ENCODE results near the gene PITPNM3.

The PITPNM3 gene

DNA sequence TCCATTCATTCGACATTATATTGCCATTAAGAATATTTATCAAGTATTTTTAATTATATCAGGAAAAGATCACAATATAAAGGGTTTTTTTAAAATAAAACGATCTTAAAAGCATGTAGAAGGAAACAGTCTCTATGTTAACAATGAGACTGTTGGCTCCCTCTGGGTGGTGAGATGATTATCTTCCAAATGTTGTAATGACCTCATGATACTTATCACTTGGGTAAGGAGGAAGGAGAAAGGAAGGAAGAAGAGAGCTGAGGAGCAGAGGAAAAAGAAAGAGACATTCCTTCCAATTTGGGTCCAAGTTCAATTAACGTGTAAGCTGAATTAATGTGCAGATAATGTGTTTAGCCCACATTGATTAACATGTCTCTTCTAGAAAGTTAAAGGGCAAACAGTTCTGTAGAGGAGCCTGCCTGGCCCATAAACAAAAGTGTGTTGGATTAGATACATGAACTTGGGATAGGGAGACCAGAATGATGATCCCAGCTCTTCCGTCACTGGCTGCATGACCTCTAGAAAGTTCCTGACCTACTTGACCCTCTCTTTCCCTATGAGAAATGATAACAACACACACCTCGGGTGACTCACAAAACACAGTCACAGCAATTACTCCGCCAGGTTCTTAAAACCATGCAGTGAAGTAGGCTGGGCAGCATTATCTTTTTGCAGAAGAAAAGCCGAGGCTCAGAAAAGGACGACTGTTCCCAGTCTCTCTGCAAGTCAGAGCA is 80.1 kb downstream of the PITPNM3 start:
- DNase-seq, result no peak

GRCh38 chr17:6475411-6475810 is 80.9 kb downstream of the PITPNM3 start:
- no peak for DNase-seq

DNA sequence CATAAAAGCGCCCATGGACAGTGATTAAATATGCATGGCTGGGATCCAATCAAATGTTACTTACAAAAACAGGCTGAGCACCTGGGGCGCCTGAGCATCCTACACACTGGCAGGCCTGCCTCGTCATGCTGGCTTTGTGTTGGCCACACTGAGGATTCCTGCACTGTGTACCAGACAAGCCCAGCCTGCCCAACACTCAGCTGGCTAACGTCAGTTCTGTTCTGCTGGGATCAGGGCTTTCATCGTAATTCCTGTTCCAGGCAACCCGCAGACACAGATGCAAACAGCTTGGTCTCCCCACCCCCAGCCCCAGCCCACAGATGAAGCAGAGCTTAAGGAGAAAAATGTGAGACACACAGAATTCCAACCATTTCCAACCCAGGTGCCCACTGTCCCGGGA is 81.4 kb downstream of the PITPNM3 start:
- no peak for DNase-seq

- DNase-seq, result no peak
These were observed 82.0 kb downstream of the PITPNM3 start for GRCh38 chr17:6474376-6474775.

DNA sequence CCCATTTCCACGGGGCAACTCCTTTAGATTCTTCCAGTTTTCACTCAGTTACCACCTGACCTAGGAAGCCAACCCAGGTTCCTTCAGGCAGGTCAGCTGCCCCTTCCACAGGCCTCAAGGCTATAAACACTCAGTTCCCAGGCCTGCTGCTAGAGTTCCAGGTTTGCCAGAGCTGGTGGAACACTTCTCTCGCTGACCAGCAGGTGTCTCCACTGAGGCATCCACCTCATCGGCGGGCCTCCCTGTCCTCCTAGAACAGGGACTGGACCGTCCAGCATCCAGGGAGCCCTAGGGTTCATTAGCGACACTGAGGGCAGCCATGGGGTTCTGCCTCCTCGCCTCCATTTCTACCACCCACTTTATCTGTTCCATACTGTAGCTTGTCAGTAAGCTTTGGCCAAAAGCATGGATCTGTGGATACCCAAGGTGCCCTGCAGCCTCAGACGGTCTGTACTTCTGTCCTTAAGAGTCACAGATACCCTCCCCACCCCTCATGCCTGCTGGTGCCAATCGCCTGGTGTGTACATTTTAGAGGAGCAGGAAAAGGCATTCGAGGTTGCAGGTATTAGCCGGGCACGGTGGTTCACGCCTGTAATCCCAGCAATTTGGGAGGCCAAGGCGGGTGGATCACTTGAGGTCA is 83.1 kb downstream of the PITPNM3 start:
- DNase-seq, result peak; percentile 51 to 65

DNA sequence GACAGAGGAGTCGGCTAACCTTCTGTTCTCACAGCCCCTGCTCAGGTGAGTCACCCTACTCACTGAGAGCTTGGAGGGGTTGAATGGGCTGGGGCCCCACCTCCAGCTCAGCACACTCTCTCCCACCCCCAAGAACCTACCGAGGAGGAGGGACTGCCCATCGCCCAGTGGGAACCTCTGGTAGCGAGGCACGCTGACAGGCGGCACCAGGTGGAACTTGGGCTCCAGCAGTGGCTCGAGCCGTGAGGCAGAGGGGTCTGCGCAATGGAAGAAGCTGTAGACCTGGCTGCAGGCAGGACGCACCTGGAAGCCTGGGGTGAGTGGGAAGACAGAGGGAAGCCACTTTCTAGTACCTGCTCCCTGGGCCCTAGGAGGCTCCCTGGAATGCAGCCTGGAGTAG is 83.8 kb downstream of the PITPNM3 start:
- DNase-seq, result no peak

DNA sequence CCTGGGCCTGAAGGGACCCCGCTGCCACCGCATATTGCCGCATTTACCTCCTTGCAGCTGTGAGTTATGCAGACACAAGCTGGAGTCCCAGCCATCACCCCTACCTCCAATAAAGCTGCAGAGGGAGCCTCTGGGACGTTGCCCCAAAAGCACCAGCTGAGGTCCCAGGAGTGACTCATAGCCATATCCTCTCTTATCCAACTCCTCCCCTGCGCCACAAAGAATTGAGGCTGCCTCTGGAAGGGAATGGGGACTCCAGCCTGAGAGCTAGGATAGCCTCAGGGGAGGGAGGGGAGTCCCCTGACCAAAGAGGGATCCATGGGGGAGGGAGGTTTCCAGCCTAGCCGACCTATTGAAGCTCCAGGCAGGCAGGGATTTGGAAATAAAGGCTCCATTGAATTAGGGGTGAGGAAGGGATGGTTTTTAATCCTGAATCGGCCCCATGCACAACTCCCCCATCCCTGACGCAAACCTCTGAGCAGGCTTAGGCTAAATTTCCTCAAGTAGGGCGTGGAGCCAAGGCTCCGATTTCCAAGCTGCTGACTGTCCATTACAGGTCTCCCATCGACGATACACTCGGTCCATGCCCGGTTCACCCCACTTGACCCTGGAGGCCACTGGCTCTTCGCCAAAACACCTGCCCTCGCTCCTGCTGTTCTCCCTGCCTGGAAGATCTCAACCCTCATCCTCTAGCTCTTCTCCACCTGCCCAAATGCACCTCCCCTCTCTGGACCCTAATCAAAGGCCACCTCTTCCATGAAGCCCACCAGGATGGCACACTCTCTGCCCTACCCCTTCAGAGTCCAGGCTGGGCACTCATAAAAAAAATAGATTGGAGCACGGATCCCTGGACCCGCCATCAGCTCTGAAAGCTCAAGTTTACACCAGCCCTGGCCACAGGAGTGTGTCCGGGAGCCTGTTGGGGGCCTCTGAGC is 84.6 kb downstream of the PITPNM3 start:
- no peak for DNase-seq

- no peak for DNase-seq
These were observed 85.4 kb downstream of the PITPNM3 start for GRCh38 chr17:6470751-6471521.

- no peak for DNase-seq
These were observed 86.1 kb downstream of the PITPNM3 start for GRCh38 chr17:6470146-6470718.

DNA sequence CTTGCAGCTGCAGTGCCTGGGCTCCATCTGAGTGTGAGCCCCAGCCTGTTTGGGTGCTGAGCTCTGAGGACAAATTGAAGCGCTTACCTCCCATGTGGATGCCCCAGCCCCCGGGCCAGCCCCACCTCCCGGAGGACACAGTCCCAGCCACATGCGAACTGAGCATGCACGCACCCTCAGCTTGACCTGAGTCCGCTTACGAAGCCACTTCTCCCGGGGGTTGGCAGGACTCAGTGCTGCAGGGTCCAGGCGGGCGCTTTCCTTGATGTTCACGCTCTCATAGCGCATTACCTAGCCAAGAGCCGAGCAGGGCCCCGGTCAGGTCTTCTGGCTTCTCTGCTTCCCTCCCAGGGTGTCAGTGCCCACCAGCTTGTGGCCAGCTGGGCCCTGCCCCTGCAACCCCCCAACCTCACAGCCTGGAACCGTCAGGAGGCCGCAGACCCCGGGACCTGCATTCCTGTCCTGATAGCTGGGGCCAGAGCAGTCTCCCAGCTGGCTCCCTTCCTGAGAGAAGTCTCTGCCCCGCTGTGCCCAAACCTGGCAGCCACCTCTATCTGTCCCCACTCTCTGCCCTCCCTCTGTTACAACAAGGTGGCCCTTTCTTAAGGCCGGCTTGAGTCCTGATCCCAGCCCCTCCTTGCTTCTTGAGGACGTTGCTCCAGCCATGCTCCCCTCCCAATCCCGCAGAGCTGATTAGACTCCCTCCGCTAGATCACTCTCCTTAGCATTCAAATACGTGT is 88.1 kb downstream of the PITPNM3 start:
- no peak for DNase-seq

DNA sequence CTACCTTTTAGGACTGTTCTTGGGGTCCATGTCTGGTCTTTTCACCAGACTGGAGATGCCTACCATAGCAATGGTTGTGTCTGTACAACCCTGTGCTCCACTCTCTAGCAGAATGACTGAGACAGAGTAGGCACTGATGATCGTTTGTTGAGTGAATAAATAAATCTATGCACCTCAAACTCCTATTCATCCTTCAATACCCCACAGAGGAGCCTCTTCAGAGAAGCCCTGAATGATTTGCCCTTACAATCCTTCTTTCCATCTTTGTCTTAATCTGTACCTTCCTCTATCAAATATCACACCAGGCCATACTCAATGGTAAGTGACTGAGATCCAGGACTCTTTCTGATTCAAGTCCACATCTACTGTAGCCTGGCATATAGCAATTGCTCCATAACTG is 88.8 kb downstream of the PITPNM3 start:
- no peak for DNase-seq

DNA sequence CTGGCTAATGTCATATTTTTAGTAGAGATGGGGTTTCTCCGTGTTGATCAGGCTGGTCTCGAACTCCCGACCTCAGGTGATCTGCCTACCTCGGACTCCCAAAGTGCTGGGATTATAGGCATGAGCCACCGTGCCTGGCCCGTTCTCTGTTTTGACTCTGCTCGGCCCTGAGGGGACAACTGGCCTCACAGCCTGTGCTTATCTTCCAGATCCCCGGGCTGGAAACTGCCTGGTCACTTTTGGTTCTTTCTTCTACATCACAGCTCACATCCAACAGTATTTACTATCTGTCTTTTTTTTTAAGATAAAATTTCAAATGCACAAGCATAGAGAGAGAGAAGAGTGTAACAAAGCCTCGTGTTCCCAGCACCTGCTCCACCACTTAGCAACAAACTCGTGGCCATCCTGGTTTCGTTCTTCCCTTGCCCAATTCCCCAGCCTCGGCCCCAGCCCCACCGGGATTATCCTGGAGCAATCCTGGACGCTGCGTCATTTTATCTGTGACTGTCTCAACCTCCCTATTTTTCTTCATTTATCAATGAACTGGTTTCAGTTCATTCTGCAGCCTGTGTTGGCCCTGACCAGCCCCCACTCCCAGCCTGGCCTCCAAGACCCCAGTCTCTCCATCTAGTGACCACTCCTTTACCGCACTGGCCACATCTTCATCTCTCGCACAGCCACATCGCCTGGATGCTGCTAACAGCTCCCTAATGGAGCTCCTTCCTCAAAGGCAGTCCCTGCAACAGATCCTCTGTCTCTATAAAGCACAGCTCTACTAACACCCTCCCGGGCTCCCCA is 91.0 kb downstream of the PITPNM3 start:
- no peak for DNase-seq

DNA sequence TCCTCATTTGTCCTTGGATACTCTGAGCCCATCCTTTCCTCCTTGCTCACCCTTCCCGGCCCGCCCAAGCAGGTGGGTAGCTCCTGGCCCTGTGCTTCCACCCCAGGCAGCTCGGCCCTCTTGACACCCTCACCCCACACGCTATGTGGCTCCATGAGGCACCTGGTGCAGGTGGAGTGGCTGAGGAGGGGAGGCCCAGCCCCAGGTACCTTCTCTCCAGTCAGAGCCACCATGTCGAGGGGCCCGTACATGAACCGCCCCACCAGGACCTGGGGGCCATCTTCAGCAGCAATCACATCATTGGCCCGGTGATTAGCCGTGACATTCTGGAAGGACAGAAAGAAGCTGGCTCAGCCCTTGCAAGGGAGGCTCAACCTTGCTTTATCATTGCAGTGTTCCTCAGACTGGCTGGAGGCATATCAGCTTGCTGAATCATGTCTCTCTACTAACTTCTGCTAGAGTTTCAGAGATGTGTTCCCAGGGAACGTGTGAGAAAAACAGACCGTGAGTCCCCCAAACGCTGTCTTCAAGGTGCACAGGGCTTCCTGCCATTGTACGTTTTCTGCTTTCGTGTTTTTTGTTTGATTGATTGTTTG is 91.8 kb downstream of the PITPNM3 start:
- no peak for DNase-seq

DNA sequence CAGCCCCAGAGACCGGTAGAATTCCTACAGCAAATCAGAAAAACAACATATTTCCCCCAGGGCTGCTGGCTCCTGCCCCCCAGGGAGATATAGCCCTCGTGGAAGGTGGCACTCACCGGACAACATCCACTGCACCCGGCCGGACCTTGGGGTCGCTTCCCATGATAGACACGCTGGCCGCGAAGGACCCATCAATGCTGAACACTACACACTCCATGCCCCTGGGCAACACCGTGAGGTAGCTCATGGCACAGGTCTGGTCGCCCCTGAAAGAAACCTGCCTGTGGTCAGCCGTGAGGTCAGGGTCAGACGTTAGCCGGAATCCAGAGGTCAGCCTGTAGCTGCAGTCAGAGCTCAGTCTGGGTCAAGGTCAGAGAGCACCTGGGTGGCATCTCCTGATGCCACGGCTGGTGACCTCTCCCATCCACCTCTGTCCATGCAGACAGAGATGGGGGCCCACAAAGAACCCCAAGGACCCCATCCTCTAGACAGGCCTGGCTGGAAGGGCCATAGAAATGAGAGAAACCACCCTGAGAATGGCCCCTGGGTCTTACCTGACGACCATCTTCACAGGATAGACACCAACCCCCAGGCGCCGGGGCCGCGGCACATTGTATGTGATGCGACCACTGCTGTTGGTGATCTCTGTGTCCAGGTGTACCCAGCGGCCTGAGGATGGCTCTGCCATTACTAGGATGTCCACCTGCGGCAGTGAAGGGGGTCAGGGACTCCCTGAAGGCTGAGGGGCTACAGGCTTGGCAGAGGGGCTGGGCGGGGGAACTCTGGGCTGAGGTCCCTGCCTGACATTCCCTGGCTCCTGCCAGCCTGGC is 92.5 kb downstream of the PITPNM3 start:
- no peak for DNase-seq

DNA sequence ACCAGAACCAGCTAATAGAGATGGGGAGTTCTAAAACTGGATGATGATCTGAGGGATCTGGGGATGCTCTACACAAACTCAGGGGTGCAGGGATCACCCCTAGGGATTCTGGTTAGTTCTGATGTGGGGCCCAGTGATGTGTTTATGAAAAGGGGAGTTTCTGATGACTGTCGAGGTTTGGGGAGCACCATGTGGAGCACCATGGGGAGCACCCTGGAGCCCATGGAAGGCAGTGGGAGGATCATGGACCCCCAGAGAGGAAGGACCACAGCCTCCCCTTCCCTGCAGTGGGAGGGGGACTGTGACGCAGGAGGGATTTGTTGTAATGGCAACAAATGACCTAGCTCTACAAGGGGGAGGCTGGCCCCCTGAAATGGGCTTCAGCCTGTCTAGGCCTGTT is 93.7 kb downstream of the PITPNM3 start:
- DNase-seq, result no peak

DNA sequence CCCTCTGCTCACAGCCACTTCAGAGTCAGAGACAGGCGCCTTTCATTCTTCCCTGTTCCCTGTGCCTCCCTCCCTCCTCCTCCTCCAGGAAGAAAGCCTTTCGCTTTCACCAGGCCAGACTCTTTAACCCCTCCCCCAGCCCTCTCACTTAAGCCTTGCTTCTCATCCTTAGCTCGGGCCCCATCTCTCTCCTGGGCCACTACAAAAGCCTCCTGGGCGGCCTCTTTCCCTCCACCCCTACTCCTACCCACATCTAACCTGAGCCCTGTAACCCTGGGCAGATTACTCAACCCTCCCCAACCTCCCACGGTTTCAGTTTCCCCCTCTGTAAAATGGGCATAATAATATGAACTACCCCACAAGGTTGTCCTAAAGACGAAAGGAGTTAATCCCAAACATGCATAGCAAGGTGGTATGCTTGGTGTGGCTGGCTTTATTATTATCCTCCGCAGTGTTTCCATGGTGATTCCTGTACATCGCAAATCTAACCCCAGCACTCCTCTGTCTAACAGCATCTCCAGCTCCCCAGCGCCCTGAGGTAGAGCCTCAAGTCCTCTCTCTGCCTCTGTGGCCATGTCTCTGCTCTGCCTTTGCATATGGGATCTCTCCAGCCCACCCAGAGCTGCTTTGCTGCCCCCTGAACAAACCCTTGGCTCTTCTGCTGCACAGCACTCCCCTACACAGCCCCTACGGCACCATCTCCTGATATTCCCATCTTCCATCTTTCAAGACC is 94.4 kb downstream of the PITPNM3 start:
- DNase-seq, result no peak

DNA sequence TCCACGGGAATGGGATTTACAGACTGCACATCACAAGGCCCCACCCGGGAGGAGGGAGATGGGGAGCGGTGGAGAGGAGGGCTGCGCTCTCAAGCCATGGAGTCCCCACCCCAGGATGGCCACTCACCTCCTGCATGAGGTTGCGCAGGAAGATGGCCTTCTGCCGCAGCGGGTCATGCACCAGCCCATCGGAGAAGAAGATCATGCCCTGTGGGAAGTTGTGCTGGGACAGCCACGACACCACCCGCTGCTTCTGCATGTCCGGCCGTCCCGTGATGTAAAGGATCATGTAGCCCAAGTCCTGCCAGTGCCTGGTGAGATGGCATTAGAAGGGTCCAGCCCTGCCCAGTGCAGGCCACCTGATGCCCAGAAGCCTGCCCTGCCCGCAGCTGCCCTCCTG is 95.1 kb downstream of the PITPNM3 start:
- DNase-seq, result no peak

DNA sequence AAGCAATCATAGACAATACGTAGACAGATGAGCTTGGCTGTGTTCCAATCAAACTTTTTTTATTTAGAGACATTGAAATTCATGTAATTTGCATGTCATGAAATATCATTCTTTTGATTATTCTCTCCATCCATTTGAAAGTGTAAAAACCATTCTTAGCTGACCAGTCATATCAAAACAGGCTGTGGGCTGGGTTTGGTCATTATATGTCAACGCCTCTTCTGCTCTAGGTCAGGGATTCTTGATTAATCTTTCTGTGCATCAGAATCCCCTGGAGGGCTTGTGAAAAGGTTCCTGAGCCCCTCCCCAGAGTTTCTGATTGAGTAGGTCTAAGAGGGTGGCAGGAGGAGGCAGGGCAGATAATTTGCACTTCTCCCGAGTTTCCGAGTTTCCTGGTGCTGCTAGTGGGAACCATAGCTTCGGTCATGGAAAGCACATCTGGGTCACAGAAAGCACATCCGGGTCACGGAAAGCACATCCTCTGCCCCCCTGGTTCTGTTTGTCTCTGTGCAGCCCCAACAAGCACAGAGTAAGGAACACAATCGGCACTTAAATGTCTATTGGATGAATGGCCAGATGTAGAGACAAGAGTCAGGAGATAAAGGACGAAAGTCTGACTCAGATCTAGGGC is 95.7 kb downstream of the PITPNM3 start:
- no peak for DNase-seq

Data from stimulated activated CD4-positive, alpha-beta T cell treated with anti-CD3 and anti-CD28 coated beads, Interleukin-4, amount 100 ng/mL, for 4 hours (primary cell).